ENCODE results near the gene ELP4.
A peak's percentile ranks its signal among the peaks of the same experiment; 100 is the strongest.

Gene ELP4

DNA sequence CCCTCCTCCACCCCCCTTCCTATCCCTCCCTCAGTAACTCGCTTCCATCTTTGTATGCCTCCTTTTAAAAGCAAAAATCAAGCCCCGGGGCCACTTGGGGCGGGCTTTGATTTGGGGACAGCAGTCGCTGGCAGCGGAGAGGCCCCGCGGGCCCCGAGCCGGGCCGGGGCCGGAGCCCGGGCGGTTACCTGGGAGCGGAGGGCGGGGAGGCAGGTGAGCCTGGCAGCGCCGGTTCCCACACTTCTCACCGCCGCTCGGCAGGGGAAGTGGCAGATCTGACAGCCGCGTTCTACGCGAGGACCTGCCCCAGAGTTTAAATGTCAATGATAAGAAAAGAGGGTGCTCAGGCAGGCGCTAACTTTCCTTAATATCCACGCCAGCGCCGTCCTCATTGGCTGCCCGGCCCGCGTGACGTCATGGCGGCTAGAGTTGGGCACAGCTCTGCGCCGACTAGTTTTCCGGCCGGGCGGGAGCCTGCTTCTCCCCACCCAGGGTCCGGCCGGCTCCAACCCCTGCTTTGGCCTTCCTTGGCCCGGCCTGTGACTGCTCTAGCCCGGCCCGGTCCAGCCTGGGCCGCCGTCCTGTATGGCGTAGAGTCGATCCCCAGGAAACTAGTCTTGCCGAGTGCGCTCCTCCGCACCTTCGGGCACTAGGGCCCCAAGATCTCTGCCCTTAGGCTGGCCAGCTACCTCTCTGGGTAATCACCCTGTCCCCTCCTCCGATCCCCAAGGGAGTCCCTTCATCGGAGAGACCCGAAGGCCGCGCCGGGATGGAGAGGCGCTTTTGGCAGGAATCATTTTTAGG, 308.3 kb downstream of the ELP4 start:
- no CpG with 5 or more reads among the region's 58 CpGs for WGBS, 2 donors (ENCODE audit: extremely low coverage in 2 of 2, insufficient read length in 2 of 2, insufficient replicate concordance in 1 of 2)
- Histone ChIP-seq H3K36me3 (replicated peaks in 1 of 2; ENCODE audit: control insufficient read depth in 2 of 2, insufficient read depth in 2 of 2, low read length in 2 of 2) (no peaks in the 10 kb centered on the region), H3K4me1 (ENCODE audit: control insufficient read depth in 2 of 2, insufficient read depth in 1 of 2, low read depth in 1 of 2, low read length in 2 of 2) (peaks cover 27 to 29% of the 10 kb centered on the region in 2 donors), H3K4me3 (ENCODE audit: low read length in 2 of 2) (peak overlapping the region; percentile 59 to 73), H2AK5ac (ENCODE audit: low read depth, low read length) (no peak overlapping the region), H4K8ac (ENCODE audit: low read depth, low read length) (no peak overlapping the region), H2BK120ac (ENCODE audit: low read depth, low read length) (no peak overlapping the region), H2BK5ac (ENCODE audit: low read length) (no peak overlapping the region), H3K9me3 (replicated peaks in 1 of 2; ENCODE audit: control insufficient read depth in 2 of 2, insufficient read depth in 1 of 2, low read depth in 1 of 2, low read length in 2 of 2) (peaks cover 1 to 5% of the 10 kb centered on the region in 2 donors), H3K14ac (ENCODE audit: low read length) (no peak overlapping the region), H3K18ac (ENCODE audit: low read length) (peak overlapping the region; percentile 76), H3K27me3 (ENCODE audit: control insufficient read depth in 3 of 3, insufficient read depth in 3 of 3, low read depth in 1 of 3, low read length in 3 of 3) (peaks cover 41 to 88% (median 84%) of the 10 kb centered on the region in 3 experiments), H3K79me1 (ENCODE audit: low read depth, low read length) (no peaks in the 10 kb centered on the region), H2BK12ac (ENCODE audit: low read length) (no peak overlapping the region), H3K4ac (ENCODE audit: low read length) (no peak overlapping the region), H3K23ac (ENCODE audit: low read depth, low read length, poor library complexity) (no peak overlapping the region), H3K4me2 (ENCODE audit: insufficient read depth, low read length, poor library complexity, severe bottlenecking) (peak overlapping the region; percentile 98), H4K91ac (ENCODE audit: low read depth, low read length, poor library complexity) (no peak overlapping the region), H2AFZ (ENCODE audit: low read length) (peak overlapping the region; percentile 86), H2BK15ac (ENCODE audit: low read length) (peak overlapping the region; percentile 26), H3K27ac (replicated peaks; ENCODE audit: low read length) (no peak overlapping the region), H3K9ac (ENCODE audit: low read depth, low read length, poor library complexity) (no peak overlapping the region)
- peak; percentile 38 for DNase-seq (ENCODE audit: low spot score)

DNA sequence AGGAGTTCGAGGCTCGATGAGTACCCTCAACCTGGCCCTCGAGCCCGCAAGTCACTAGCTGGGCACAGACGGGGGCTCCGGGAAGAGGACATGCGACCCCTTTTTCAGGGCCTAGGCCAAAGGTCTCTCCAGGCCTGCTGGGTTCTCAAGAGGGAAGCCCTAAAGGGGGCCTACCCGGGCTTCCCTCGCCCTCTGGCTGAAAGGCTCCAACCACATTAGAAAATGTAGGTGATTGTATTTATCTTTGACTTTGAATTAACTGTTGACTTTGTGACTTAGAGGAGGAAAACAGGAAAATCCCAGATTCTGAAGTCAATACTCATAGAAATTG, 308.8 kb downstream of the ELP4 start:
- peak overlapping the region; percentile 98 for H3K4me2 ChIP-seq (ENCODE audit: insufficient read depth, low read length, poor library complexity, severe bottlenecking)
- H4K91ac ChIP-seq (ENCODE audit: low read depth, low read length, poor library complexity), result no peak overlapping the region

DNA sequence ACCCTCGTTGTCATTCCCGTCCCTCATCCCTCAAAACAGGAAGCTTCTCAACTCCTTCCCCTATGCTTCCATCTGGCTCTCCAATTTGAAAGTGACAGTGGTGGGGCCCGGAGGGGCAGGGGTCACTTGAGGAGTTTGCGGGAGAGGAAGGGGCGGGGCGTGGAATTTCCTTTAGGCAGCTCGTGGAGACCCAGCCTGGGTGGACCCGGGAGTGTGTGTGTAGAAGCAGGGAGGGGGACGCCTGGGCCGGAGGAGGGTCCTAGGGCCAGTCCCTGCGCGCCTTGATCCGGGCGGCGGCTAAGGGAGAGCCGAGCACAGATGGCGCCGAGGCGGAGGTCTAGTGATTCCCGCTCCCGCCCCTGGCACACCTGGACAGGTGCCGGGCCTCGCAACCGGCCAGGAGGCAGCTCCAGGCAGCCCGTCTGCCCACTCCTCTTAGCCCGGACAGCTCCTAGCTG, 309.3 kb downstream of the ELP4 start:
- Histone ChIP-seq H2AK5ac (ENCODE audit: low read depth, low read length) (peak overlapping the region; percentile 47), H3K4ac (ENCODE audit: low read length) (no peak overlapping the region), H3K27me3 (ENCODE audit: control insufficient read depth in 3 of 3, insufficient read depth in 3 of 3, low read depth in 1 of 3, low read length in 3 of 3) (peaks cover 44 to 99% (median 95%) of the 10 kb centered on the region in 3 experiments), H3K79me1 (ENCODE audit: low read depth, low read length) (no peaks in the 10 kb centered on the region), H3K9me3 (replicated peaks in 1 of 2; ENCODE audit: control insufficient read depth in 2 of 2, insufficient read depth in 1 of 2, low read depth in 1 of 2, low read length in 2 of 2) (peaks cover 3 to 8% of the 10 kb centered on the region in 2 donors), H3K18ac (ENCODE audit: low read length) (no peak overlapping the region), H3K4me1 (ENCODE audit: control insufficient read depth in 2 of 2, insufficient read depth in 1 of 2, low read depth in 1 of 2, low read length in 2 of 2) (peaks cover 26% of the 10 kb centered on the region in 2 donors), H3K23ac (ENCODE audit: low read depth, low read length, poor library complexity) (peak overlapping the region; percentile 69), H2BK5ac (ENCODE audit: low read length) (no peak overlapping the region), H2AFZ (ENCODE audit: low read length) (no peak overlapping the region), H3K27ac (replicated peaks; ENCODE audit: low read length) (no peak overlapping the region), H4K91ac (ENCODE audit: low read depth, low read length, poor library complexity) (no peak overlapping the region), H3K14ac (ENCODE audit: low read length) (peak overlapping the region; percentile 26), H2BK120ac (ENCODE audit: low read depth, low read length) (peak overlapping the region; percentile 65), H2BK12ac (ENCODE audit: low read length) (no peak overlapping the region), H3K4me3 (ENCODE audit: low read length in 2 of 2) (no peak overlapping the region), H3K4me2 (ENCODE audit: insufficient read depth, low read length, poor library complexity, severe bottlenecking) (no peak overlapping the region), H3K9ac (ENCODE audit: low read depth, low read length, poor library complexity) (no peak overlapping the region), H3K36me3 (replicated peaks in 1 of 2; ENCODE audit: control insufficient read depth in 2 of 2, insufficient read depth in 2 of 2, low read length in 2 of 2) (no peaks in the 10 kb centered on the region), H2BK15ac (ENCODE audit: low read length) (peak overlapping the region; percentile 38), H4K8ac (ENCODE audit: low read depth, low read length) (no peak overlapping the region)
- peak; percentile 15 for DNase-seq (ENCODE audit: low spot score)
- WGBS, 2 donors (ENCODE audit: extremely low coverage in 2 of 2, insufficient read length in 2 of 2, insufficient replicate concordance in 1 of 2), result no CpG with 5 or more reads among the region's 26 CpGs

More for the DNA sequence above, 308.8 kb downstream of the ELP4 start:
- Histone ChIP-seq H3K14ac (ENCODE audit: low read length) (no peak overlapping the region), H3K27me3 (ENCODE audit: control insufficient read depth in 3 of 3, insufficient read depth in 3 of 3, low read depth in 1 of 3, low read length in 3 of 3) (peaks cover 44 to 94% (median 89%) of the 10 kb centered on the region in 3 experiments), H3K4me1 (ENCODE audit: control insufficient read depth in 2 of 2, insufficient read depth in 1 of 2, low read depth in 1 of 2, low read length in 2 of 2) (peaks cover 27 to 29% of the 10 kb centered on the region in 2 donors), H2AK5ac (ENCODE audit: low read depth, low read length) (no peak overlapping the region), H2BK120ac (ENCODE audit: low read depth, low read length) (no peak overlapping the region), H3K9me3 (replicated peaks in 1 of 2; ENCODE audit: control insufficient read depth in 2 of 2, insufficient read depth in 1 of 2, low read depth in 1 of 2, low read length in 2 of 2) (peaks cover 3 to 8% of the 10 kb centered on the region in 2 donors), H2BK12ac (ENCODE audit: low read length) (no peak overlapping the region), H3K4me3 (ENCODE audit: low read length in 2 of 2) (peak overlapping the region in 1 of 2 donors; percentile 59), H2BK15ac (ENCODE audit: low read length) (no peak overlapping the region), H2AFZ (ENCODE audit: low read length) (peak overlapping the region; percentile 86), H3K18ac (ENCODE audit: low read length) (peak overlapping the region; percentile 76), H3K27ac (replicated peaks; ENCODE audit: low read length) (no peak overlapping the region), H3K79me1 (ENCODE audit: low read depth, low read length) (no peaks in the 10 kb centered on the region), H4K8ac (ENCODE audit: low read depth, low read length) (no peak overlapping the region), H2BK5ac (ENCODE audit: low read length) (no peak overlapping the region), H3K4ac (ENCODE audit: low read length) (no peak overlapping the region), H3K9ac (ENCODE audit: low read depth, low read length, poor library complexity) (no peak overlapping the region), H3K23ac (ENCODE audit: low read depth, low read length, poor library complexity) (no peak overlapping the region), H3K36me3 (replicated peaks in 1 of 2; ENCODE audit: control insufficient read depth in 2 of 2, insufficient read depth in 2 of 2, low read length in 2 of 2) (no peaks in the 10 kb centered on the region)
- no CpG with 5 or more reads among the region's 9 CpGs for WGBS, 2 donors (ENCODE audit: extremely low coverage in 2 of 2, insufficient read length in 2 of 2, insufficient replicate concordance in 1 of 2)
- DNase-seq (ENCODE audit: low spot score), result no peak

DNA sequence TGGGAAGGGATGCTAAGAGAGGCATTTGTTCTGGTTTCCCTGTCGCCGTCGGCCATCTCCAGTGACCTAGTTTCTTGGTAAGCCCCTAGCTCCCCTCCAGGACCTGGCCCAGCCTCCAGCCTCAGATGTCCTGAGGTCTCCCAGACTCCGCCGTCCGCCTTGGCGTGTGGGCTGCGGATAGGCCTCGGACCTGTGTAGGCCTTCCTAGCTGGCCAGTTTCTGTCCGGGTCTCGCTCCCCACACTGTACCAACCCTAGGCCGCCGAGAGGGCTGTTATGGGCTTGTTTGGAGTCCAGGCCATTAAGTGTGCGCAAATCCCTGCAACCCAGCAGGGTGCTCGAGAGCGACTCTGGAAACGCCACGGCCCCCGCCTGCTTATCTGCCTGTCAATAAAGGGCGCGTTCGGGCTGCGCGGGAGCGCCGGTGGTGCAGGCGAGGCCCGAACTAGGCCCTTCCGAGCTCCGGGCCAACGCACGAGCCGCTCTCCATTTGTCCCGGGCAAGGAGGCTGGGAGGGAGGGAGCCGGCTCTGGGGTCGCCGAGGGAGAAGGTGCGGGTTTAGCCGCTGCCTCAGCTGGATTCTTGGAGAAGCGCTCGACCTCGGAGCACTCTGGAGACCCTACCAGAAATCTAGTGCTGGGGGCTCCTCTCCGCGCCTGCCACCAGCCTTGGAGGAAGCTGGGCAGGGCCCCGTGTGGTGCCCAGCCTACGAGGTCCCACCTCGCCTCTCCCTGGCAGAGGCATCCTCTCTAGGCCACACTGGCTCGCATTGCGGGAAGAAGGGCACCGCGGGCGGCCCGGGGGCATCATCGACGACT, 310.3 kb downstream of the ELP4 start:
- no peaks in the 10 kb centered on the region for H3K79me1 ChIP-seq (ENCODE audit: low read depth, low read length)
- H2AK5ac ChIP-seq (ENCODE audit: low read depth, low read length), result peak overlapping the region; percentile 40
- no peaks in the 10 kb centered on the region for H3K36me3 ChIP-seq (replicated peaks in 1 of 2; ENCODE audit: control insufficient read depth in 2 of 2, insufficient read depth in 2 of 2, low read length in 2 of 2)
- no peak overlapping the region for H3K14ac ChIP-seq (ENCODE audit: low read length)
- peak overlapping the region; percentile 59 for H3K23ac ChIP-seq (ENCODE audit: low read depth, low read length, poor library complexity)
- H3K18ac ChIP-seq (ENCODE audit: low read length), result peak overlapping the region; percentile 78
- peaks cover 49 to 100% (median 96%) of the 10 kb centered on the region in 3 experiments for H3K27me3 ChIP-seq (ENCODE audit: control insufficient read depth in 3 of 3, insufficient read depth in 3 of 3, low read depth in 1 of 3, low read length in 3 of 3)
- H2BK120ac ChIP-seq (ENCODE audit: low read depth, low read length), result peak overlapping the region; percentile 24
- H3K4me3 ChIP-seq (ENCODE audit: low read length in 2 of 2), result no peak overlapping the region
- peak overlapping the region; percentile 2 for H2BK12ac ChIP-seq (ENCODE audit: low read length)
- no peak overlapping the region for H3K9ac ChIP-seq (ENCODE audit: low read depth, low read length, poor library complexity)
- no peak overlapping the region for H2BK5ac ChIP-seq (ENCODE audit: low read length)
- no CpG with 5 or more reads among the region's 55 CpGs for WGBS, 2 donors (ENCODE audit: extremely low coverage in 2 of 2, insufficient read length in 2 of 2, insufficient replicate concordance in 1 of 2)
- peak overlapping the region; percentile 9 for H2BK15ac ChIP-seq (ENCODE audit: low read length)
- H3K9me3 ChIP-seq (replicated peaks in 1 of 2; ENCODE audit: control insufficient read depth in 2 of 2, insufficient read depth in 1 of 2, low read depth in 1 of 2, low read length in 2 of 2), result peaks cover 3 to 8% of the 10 kb centered on the region in 2 donors
- H2AFZ ChIP-seq (ENCODE audit: low read length), result no peak overlapping the region
- H4K91ac ChIP-seq (ENCODE audit: low read depth, low read length, poor library complexity), result no peak overlapping the region
- H3K4me1 ChIP-seq (ENCODE audit: control insufficient read depth in 2 of 2, insufficient read depth in 1 of 2, low read depth in 1 of 2, low read length in 2 of 2), result peaks cover 21 to 24% of the 10 kb centered on the region in 2 donors
- peak; percentile 57 for DNase-seq (ENCODE audit: low spot score)
- peak overlapping the region; percentile 36 for H3K4me2 ChIP-seq (ENCODE audit: insufficient read depth, low read length, poor library complexity, severe bottlenecking)
- no peak overlapping the region for H3K27ac ChIP-seq (replicated peaks; ENCODE audit: low read length)
- no peak overlapping the region for H4K8ac ChIP-seq (ENCODE audit: low read depth, low read length)
- no peak overlapping the region for H3K4ac ChIP-seq (ENCODE audit: low read length)
